GM21576 (cell line): ENCODE data around the gene FBXL14.

Experiments used
- ATAC-seq: cut with Tn5 transposase; IDR thresholded peaks from one replicate; pipeline ENCODE4 v1.9.1; 2021; ENCODE audit warnings: mild to moderate bottlenecking, moderate library complexity; ENCODE audit not compliant: unreplicated experiment

The FBXL14 gene

DNA sequence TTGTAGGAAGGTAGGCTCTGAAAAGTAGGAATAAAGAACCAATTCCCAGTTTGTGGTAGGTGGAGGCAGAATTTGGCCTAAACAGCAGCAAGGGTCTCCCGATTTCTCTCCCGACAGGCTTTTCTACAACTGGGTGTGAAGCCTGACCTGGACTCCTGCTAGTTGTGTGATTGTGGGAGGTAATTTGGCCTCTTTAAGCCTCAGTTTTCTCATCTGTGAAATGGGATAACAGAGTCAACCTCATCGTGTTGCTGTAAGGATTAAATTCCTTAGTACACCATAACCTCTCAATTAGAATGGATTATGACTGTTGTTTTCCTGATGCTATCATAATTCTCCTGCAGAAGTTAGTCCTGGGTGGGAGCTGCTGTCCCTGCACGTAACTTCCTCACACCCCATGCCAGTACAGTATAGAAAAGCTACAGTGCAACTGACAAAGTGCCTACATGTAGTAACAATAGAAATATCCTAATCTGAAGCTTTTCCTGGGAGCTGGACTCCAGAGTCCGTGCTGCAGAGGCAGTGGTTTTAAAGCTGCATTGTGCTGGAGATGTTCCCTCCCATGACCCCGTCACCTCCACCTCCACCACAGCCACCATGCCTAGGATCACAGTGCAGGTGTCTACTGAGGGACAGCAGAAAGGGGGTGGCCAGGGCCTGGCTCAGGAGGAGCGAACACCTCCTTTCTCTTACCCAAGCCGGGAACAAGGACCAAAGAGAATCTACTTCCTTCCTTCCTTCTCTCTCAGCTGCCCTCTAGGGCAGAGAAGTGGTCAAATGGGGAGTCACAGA lies 76.5 kb downstream of the FBXL14 start:
- ATAC-seq = no peak

DNA sequence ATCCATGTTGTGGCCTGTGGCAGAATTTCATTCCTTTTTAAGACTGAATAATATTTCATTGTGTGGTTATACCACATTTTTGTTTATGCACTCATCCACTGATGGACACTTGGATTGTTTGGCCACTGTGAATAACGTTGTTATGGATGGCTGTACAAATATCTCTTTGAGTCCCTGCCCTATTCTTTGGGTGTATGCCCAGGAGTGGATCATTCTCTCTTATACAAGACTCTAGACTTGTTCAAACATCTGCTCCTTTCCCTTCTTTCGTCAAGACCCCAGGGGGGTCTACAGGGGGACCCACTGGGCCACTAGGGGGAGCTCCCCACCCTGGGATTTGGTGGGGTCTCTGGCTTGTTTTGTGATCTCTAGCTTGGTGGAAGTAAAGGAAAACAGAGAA lies 77.4 kb downstream of the FBXL14 start:
- ATAC-seq = no peak
